GM19455 (cell line): Measurements from ENCODE around the gene PIP4P1.
A peak's percentile ranks its signal among the peaks of the same experiment; 100 is the strongest.

ENCODE experiments used
- ATAC-seq: cut with Tn5 transposase; IDR thresholded peaks from one replicate; pipeline ENCODE4 v1.9.1; 2021; ENCODE audit not compliant: unreplicated experiment

PIP4P1 gene

DNA sequence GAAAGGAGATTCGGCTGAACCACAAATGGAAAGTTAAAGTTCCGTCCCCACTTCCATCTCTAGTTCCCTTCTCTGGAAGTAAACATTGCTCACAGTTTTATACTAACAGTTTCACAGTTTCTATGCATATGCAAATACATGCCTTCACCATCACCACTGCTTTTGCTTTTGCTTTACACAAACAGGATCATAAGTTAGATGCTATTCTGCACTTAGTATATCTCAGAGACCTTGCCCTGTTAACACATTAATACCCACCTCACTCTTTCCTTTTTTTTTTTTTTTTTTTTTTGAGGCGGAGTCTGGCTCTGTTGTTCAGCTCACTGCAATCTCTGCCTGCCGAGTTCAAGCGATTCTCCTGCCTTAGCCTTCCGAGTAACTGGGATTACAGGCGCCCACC is 48.8 kb downstream of the PIP4P1 start:
- ATAC-seq: peak; percentile 57

- no peak for ATAC-seq
Measured at GRCh38 chr14:20409226-20409625, 52.0 kb downstream of the PIP4P1 start.
